HEK293 (cell line): ENCODE measurements around the gene SERF2.

ENCODE experiments used
- CTCF ChIA-PET: fragments of 350-600 bp; formaldehyde crosslinking; extraction: SDS; loops from one replicate; lab custom pipeline; 2021; ENCODE audit warnings: antibody characterized with exemption; lab: Yijun Ruan, JAX
- POLR2A ChIA-PET: fragments of 300-600 bp; formaldehyde crosslinking; extraction: SDS; loops from one replicate; lab custom pipeline; 2020; ENCODE audit warnings: antibody characterized with exemption, inconsistent platforms; lab: Yijun Ruan, JAX
- H3K27ac ChIP-seq: fragments of 200-500 bp; sonication (Bioruptor generic); 2 replicates; pipeline ENCODE4 v1.5.1; 2014; ENCODE audit warnings: low read depth, low read length, control low read depth, inconsistent platforms; ENCODE audit errors: extremely low read depth
- H3K36me3 ChIP-seq, 2 experiments: fragments of 200-500 bp in 1 of 2; sonication (Bioruptor generic) in 1 of 2; 1 replicate in 1 of 2; 2 replicates in 1 of 2; pipeline ENCODE4 v1.5.1; 2014 to 2017; ENCODE audit warnings: inconsistent platforms in 2 of 2, low read length in 2 of 2; ENCODE audit not compliant: control insufficient read depth in 2 of 2, insufficient read depth in 1 of 2
- H3K4me1 ChIP-seq: fragments of 200-500 bp; sonication (Bioruptor generic); 2 replicates; pipeline ENCODE4 v1.5.1; 2014; ENCODE audit warnings: mild to moderate bottlenecking, low read length, inconsistent platforms; ENCODE audit not compliant: control insufficient read depth, insufficient read depth
- H3K4me3 ChIP-seq: 2 replicates; pipeline ENCODE4 v1.5.1; 2011; ENCODE audit warnings: low read depth, mild to moderate bottlenecking, control low read depth, low read length, moderate library complexity
- H3K9me3 ChIP-seq: fragments of 200-500 bp; sonication (Bioruptor generic); 2 replicates; pipeline ENCODE4 v1.5.1; 2014; ENCODE audit warnings: low read depth, low read length, inconsistent platforms; ENCODE audit not compliant: control insufficient read depth, insufficient read depth
- INSM2 ChIP-seq: fragments of 450-650 bp; formaldehyde crosslinking; IDR thresholded peaks from 2 replicates; pipeline ENCODE4 v1.5.1; 2016; ENCODE audit warnings: missing biosample characterization, missing genetic modification characterization
- KLF1 ChIP-seq: fragments of 450-650 bp; formaldehyde crosslinking; IDR thresholded peaks from 2 replicates; pipeline ENCODE4 v1.5.1; 2016; ENCODE audit warnings: missing biosample characterization, missing genetic modification characterization
- KLF10 ChIP-seq: fragments of 450-650 bp; IDR thresholded peaks from 2 replicates; pipeline ENCODE4 v1.5.1; 2018; ENCODE audit warnings: missing biosample characterization, mild to moderate bottlenecking, missing genetic modification characterization
- SETDB1 ChIP-seq: IDR thresholded peaks from one replicate; pipeline ENCODE4 v1.6.1; 2017; ENCODE audit warnings: mild to moderate bottlenecking, low read length, moderate library complexity, mixed read lengths; ENCODE audit not compliant: insufficient read length
- TSHZ1 ChIP-seq: fragments of 450-650 bp; formaldehyde crosslinking; IDR thresholded peaks from 2 replicates; pipeline ENCODE4 v1.5.1; 2016; ENCODE audit warnings: missing biosample characterization, missing genetic modification characterization, borderline replicate concordance
- ZBTB17 ChIP-seq: fragments of 450-650 bp; formaldehyde crosslinking; IDR thresholded peaks from 2 replicates; pipeline ENCODE4 v1.5.1; 2016; ENCODE audit warnings: missing biosample characterization, missing genetic modification characterization
- ZFP69B ChIP-seq: fragments of 450-650 bp; formaldehyde crosslinking; IDR thresholded peaks from 2 replicates; pipeline ENCODE4 v1.5.1; 2016; ENCODE audit warnings: missing biosample characterization, missing genetic modification characterization
- ZNF239 ChIP-seq: fragments of 450-650 bp; formaldehyde crosslinking; IDR thresholded peaks from 2 replicates; pipeline ENCODE4 v1.5.1; 2016; ENCODE audit warnings: missing biosample characterization, missing genetic modification characterization
- ZNF248 ChIP-seq: fragments of 450-650 bp; formaldehyde crosslinking; IDR thresholded peaks from 2 replicates; pipeline ENCODE4 v1.5.1; 2017; ENCODE audit warnings: missing biosample characterization, missing genetic modification characterization
- ZNF37A ChIP-seq: fragments of 450-650 bp; IDR thresholded peaks from 2 replicates; pipeline ENCODE4 v1.5.1; 2018; ENCODE audit warnings: missing biosample characterization, missing genetic modification characterization
- ZNF521 ChIP-seq: fragments of 450-650 bp; formaldehyde crosslinking; IDR thresholded peaks from 2 replicates; pipeline ENCODE4 v1.5.1; 2017; ENCODE audit warnings: missing biosample characterization, mild to moderate bottlenecking, missing genetic modification characterization
- ZNF555 ChIP-seq: fragments of 450-650 bp; formaldehyde crosslinking; conservative IDR thresholded peaks from 2 replicates; pipeline ENCODE4 v1.5.1; 2017; ENCODE audit warnings: missing biosample characterization, mild to moderate bottlenecking, missing genetic modification characterization, inconsistent platforms
- ZNF558 ChIP-seq: fragments of 450-650 bp; formaldehyde crosslinking; IDR thresholded peaks from 2 replicates; pipeline ENCODE4 v1.5.1; 2016; ENCODE audit warnings: missing biosample characterization, missing genetic modification characterization
- ZNF600 ChIP-seq: fragments of 450-650 bp; formaldehyde crosslinking; IDR thresholded peaks from 2 replicates; pipeline ENCODE4 v1.5.1; 2016; ENCODE audit warnings: missing biosample characterization, missing genetic modification characterization
- ZNF623 ChIP-seq: fragments of 450-650 bp; formaldehyde crosslinking; IDR thresholded peaks from 2 replicates; pipeline ENCODE4 v1.5.1; 2016; ENCODE audit warnings: missing biosample characterization, missing genetic modification characterization
- ZNF768 ChIP-seq: fragments of 450-650 bp; formaldehyde crosslinking; IDR thresholded peaks from 2 replicates; pipeline ENCODE4 v1.5.1; 2018; ENCODE audit warnings: missing biosample characterization, mild to moderate bottlenecking, missing genetic modification characterization
- ZSCAN18 ChIP-seq: fragments of 450-650 bp; formaldehyde crosslinking; IDR thresholded peaks from 2 replicates; pipeline ENCODE4 v1.5.1; 2016; ENCODE audit warnings: missing biosample characterization, missing genetic modification characterization
- TF ChIP-seq, protein P1 (sequence below): fragments of 450-650 bp; formaldehyde crosslinking; IDR thresholded peaks from 2 replicates; pipeline ENCODE4 v1.5.1; 2016; ENCODE audit warnings: missing biosample characterization, missing genetic modification characterization, low read depth
- TF ChIP-seq, protein P2 (sequence below): fragments of 450-650 bp; formaldehyde crosslinking; IDR thresholded peaks from 2 replicates; pipeline ENCODE4 v1.5.1; 2016; ENCODE audit warnings: missing biosample characterization, missing genetic modification characterization

The SERF2 gene

GRCh38 chr15:43771816-43772215, 20.3 kb upstream of the SERF2 start:
- ChIA-PET CTCF (no interaction called here), POLR2A (no interaction called here)
- no peak overlapping the region for H3K27ac ChIP-seq
- H3K4me3 ChIP-seq, result no peak overlapping the region
- no peaks in the 10 kb centered on the region for H3K9me3 ChIP-seq
- peaks cover 46 to 72% of the 10 kb centered on the region in 2 experiments for H3K36me3 ChIP-seq
- 0 out of 2 replicates have a peak, but pooled peaks have one; percentile 11 for TF ChIP-seq KLF1 (tag by site-specific recombination)
- no peak for TF ChIP-seq ZBTB17
- peaks cover 3% of the 10 kb centered on the region; the same call in 1 of the 2 replicates for H3K4me1 ChIP-seq

GRCh38 chr15:43772624-43773023, 19.5 kb upstream of the SERF2 start:
- Histone ChIP-seq H3K27ac (no peak overlapping the region), H3K9me3 (no peaks in the 10 kb centered on the region), H3K4me3 (no peak overlapping the region)
- CTCF ChIA-PET, result interaction anchor here (0.6 kb wide), 1 partner anchor 729 kb away, joined by 4 read pairs; no protein-coding TSS in a partner anchor
- no peak for TF ChIP-seq ZNF239 (tag by site-specific recombination)
- TF ChIP-seq ZNF521 (tag by site-specific recombination), result no peak
- no peak for TF ChIP-seq KLF10 (tag by site-specific recombination)
- no peak for TF ChIP-seq ZNF555 (tag by site-specific recombination)
- no peak for TF ChIP-seq ZSCAN18 (tag by site-specific recombination)
- TF ChIP-seq, protein P1, sequence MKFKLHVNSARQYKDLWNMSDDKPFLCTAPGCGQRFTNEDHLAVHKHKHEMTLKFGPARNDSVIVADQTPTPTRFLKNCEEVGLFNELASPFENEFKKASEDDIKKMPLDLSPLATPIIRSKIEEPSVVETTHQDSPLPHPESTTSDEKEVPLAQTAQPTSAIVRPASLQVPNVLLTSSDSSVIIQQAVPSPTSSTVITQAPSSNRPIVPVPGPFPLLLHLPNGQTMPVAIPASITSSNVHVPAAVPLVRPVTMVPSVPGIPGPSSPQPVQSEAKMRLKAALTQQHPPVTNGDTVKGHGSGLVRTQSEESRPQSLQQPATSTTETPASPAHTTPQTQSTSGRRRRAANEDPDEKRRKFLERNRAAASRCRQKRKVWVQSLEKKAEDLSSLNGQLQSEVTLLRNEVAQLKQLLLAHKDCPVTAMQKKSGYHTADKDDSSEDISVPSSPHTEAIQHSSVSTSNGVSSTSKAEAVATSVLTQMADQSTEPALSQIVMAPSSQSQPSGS (tag by site-specific recombination), result peak; percentile 55; the same call in 1 of the 2 replicates
- no peak for TF ChIP-seq ZNF558 (tag by site-specific recombination)
- TF ChIP-seq, all 188 proteins: peak for 1
- Histone ChIP-seq H3K4me1 (peaks cover 5% of the 10 kb centered on the region; the same call in 1 of the 2 replicates), H3K36me3 (peaks cover 38 to 65% of the 10 kb centered on the region in 2 experiments)
- POLR2A ChIA-PET, result no interaction called here

- Histone ChIP-seq H3K9me3 (no peaks in the 10 kb centered on the region), H3K4me3 (no peak overlapping the region)
- TF ChIP-seq ZNF600 (0 out of 2 replicates have a peak, but pooled peaks have one; percentile 12), INSM2 (tag by site-specific recombination) (no peak)
- TF ChIP-seq, all 188 proteins: peak for 1
- CTCF ChIA-PET, result no interaction called here
- Histone ChIP-seq H3K27ac (no peak overlapping the region), H3K4me1 (peaks cover 5% of the 10 kb centered on the region; the same call in 1 of the 2 replicates), H3K36me3 (peaks cover 33 to 52% of the 10 kb centered on the region in 2 experiments)
- POLR2A ChIA-PET, result no interaction called here
These were observed 18.1 kb upstream of the SERF2 start for GRCh38 chr15:43774062-43774461.

DNA sequence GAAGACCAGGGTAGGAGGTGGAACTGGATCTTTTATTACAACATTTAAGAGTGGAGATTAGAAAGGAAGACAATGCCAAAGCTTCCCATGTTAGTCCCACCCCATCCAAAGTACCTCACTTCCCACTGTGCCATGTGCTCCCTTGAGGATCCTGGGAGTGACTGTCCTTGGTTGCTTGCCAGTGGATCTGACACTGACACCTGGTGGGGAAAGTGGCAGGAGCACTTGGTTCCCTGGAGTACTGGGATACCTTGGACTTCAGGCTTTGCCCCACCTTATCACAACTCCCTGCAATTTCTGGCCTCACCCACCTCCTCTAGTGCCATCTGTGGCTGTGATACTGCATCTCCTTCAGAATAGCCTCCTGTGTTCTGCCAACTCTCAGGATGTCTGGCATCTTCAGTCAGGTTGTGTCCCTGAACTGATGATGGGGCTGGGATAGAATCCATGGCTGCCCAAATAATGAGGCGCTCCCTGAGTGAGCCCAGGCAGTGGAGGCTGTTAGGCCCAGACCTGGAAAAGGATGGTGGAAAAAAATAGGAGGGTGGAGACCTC, 16.6 kb upstream of the SERF2 start:
- Histone ChIP-seq H3K4me1 (peaks cover 5% of the 10 kb centered on the region; the same call in 1 of the 2 replicates), H3K27ac (no peak overlapping the region; the same call in 1 of the 2 replicates)
- POLR2A ChIA-PET, result interaction anchor here (2.0 kb wide), 1 partner anchor 25 kb away, joined by 8 read pairs; the partner anchor contains the start of genes HYPK and SERINC4
- TF ChIP-seq ZNF623, result no peak
- TF ChIP-seq ZNF248 (tag by site-specific recombination), result no peak
- TF ChIP-seq ZFP69B (tag by site-specific recombination), result no peak
- TF ChIP-seq SETDB1, result no peak
- TF ChIP-seq, protein P2, sequence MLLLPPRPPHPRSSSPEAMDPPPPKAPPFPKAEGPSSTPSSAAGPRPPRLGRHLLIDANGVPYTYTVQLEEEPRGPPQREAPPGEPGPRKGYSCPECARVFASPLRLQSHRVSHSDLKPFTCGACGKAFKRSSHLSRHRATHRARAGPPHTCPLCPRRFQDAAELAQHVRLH, result no peak
- no peak for TF ChIP-seq ZNF768
- TF ChIP-seq ZNF37A (tag by site-specific recombination), result no peak
- no peak for TF ChIP-seq TSHZ1 (tag by site-specific recombination)

More for the DNA sequence above, 16.6 kb upstream of the SERF2 start:
- Histone ChIP-seq H3K9me3 (no peaks in the 10 kb centered on the region), H3K4me3 (no peak overlapping the region), H3K36me3 (peaks cover 26 to 38% of the 10 kb centered on the region in 2 experiments)
- CTCF ChIA-PET, result interaction anchor here (0.7 to 1.9 kb wide), 5 partner anchors 10 to 199 kb away, joined by 3 to 6 read pairs (median 3); no protein-coding TSS in a partner anchor
